Parathyroid adenoma (tissue), 2 donors: ENCODE measurements around the gene CYP46A1.

ENCODE experiments used
- H2AFZ ChIP-seq: fragments of 300-600 bp; sonication (generic); one replicate; pipeline ENCODE4 v1.7.0; 2017; ENCODE audit warnings: antibody characterized with exemption, mild to moderate bottlenecking
- H3K27ac ChIP-seq: fragments of 300-600 bp; sonication (generic); one replicate; pipeline ENCODE4 v1.7.0; 2017
- H3K27me3 ChIP-seq: fragments of 300-600 bp; sonication (generic); one replicate; pipeline ENCODE4 v1.7.0; 2017; ENCODE audit warnings: low read length; ENCODE audit not compliant: control insufficient read depth, insufficient read depth
- H3K36me3 ChIP-seq: fragments of 300-600 bp; sonication (generic); one replicate; pipeline ENCODE4 v1.7.0; 2017; ENCODE audit warnings: low read length; ENCODE audit not compliant: control insufficient read depth, insufficient read depth
- H3K4me1 ChIP-seq: fragments of 300-600 bp; sonication (generic); one replicate; pipeline ENCODE4 v1.7.0; 2017; ENCODE audit warnings: control low read depth
- H3K4me2 ChIP-seq: fragments of 300-600 bp; sonication (generic); one replicate; pipeline ENCODE4 v1.7.0; 2017; ENCODE audit warnings: low read length
- H3K4me3 ChIP-seq: fragments of 300-600 bp; sonication (generic); one replicate; pipeline ENCODE4 v1.7.0; 2017; ENCODE audit warnings: low read depth, low read length
- H3K79me2 ChIP-seq: fragments of 300-600 bp; sonication (generic); one replicate; pipeline ENCODE4 v1.7.0; 2017; ENCODE audit warnings: control low read depth
- H3K9ac ChIP-seq: fragments of 300-600 bp; sonication (generic); one replicate; pipeline ENCODE4 v1.7.0; 2017; ENCODE audit warnings: mild to moderate bottlenecking
- H3K9me3 ChIP-seq: fragments of 300-600 bp; sonication (generic); one replicate; pipeline ENCODE4 v1.7.0; 2017; ENCODE audit warnings: low read length; ENCODE audit not compliant: control insufficient read depth
- CTCF ChIP-seq: fragments of 300-600 bp; sonication (generic); IDR thresholded peaks from one replicate; pipeline ENCODE4 v1.7.0; 2017; ENCODE audit warnings: antibody characterized with exemption, mild to moderate bottlenecking
- donor health status: primary hyperparathyroidism.

Gene CYP46A1

GRCh38 chr14:99752486-99753121, 68.5 kb downstream of the CYP46A1 start:
- H3K79me2 ChIP-seq, result no peaks in the 10 kb centered on the region
- H3K4me3 ChIP-seq, result no peak overlapping the region
- no peaks in the 10 kb centered on the region for H3K36me3 ChIP-seq
- no peak overlapping the region for H3K9ac ChIP-seq
- no peaks in the 10 kb centered on the region for H3K9me3 ChIP-seq
- no peaks in the 10 kb centered on the region for H3K27me3 ChIP-seq
- H2AFZ ChIP-seq, result no peak overlapping the region
- no peak overlapping the region for H3K4me2 ChIP-seq
- peak overlapping the region; percentile 19 for H3K27ac ChIP-seq
- TF ChIP-seq CTCF, result no peak
- no peaks in the 10 kb centered on the region for H3K4me1 ChIP-seq

- Histone ChIP-seq H3K4me3 (no peak overlapping the region), H3K27ac (no peak overlapping the region), H3K9me3 (no peaks in the 10 kb centered on the region), H3K79me2 (no peaks in the 10 kb centered on the region), H3K36me3 (no peaks in the 10 kb centered on the region), H3K4me2 (no peak overlapping the region), H2AFZ (no peak overlapping the region), H3K4me1 (no peaks in the 10 kb centered on the region), H3K9ac (no peak overlapping the region), H3K27me3 (no peaks in the 10 kb centered on the region)
- TF ChIP-seq CTCF, result no peak
Observed at GRCh38 chr14:99753225-99754140, 69.4 kb downstream of the CYP46A1 start.

GRCh38 chr14:99754141-99755067, 70.3 kb downstream of the CYP46A1 start:
- Histone ChIP-seq H3K27ac (no peak overlapping the region), H2AFZ (no peak overlapping the region), H3K79me2 (no peaks in the 10 kb centered on the region), H3K4me2 (no peak overlapping the region), H3K27me3 (no peaks in the 10 kb centered on the region), H3K4me3 (no peak overlapping the region), H3K9ac (no peak overlapping the region), H3K9me3 (no peaks in the 10 kb centered on the region), H3K36me3 (no peaks in the 10 kb centered on the region), H3K4me1 (no peaks in the 10 kb centered on the region)
- TF ChIP-seq CTCF, result no peak

GRCh38 chr14:99755068-99755405, 70.9 kb downstream of the CYP46A1 start:
- Histone ChIP-seq H2AFZ (no peak overlapping the region), H3K79me2 (no peaks in the 10 kb centered on the region), H3K4me1 (no peaks in the 10 kb centered on the region), H3K27me3 (no peaks in the 10 kb centered on the region), H3K9ac (no peak overlapping the region), H3K9me3 (no peaks in the 10 kb centered on the region), H3K4me2 (no peak overlapping the region), H3K4me3 (no peak overlapping the region), H3K36me3 (no peaks in the 10 kb centered on the region), H3K27ac (no peak overlapping the region)
- TF ChIP-seq CTCF, result no peak
